ENCODE measurements around the gene TUFT1. TPM values are rescaled to one million over a fixed set of nuclear protein-coding genes. Genes with fewer than 3 reads are reported as not detected.

Gene TUFT1
- total and polyA plus RNA-seq, 9 of the 15 experiments (the other 6 are each of a cell fraction or from before 2014, with no cell fraction given) = 0.54 to 2.0 (median 1.7) TPM

DNA sequence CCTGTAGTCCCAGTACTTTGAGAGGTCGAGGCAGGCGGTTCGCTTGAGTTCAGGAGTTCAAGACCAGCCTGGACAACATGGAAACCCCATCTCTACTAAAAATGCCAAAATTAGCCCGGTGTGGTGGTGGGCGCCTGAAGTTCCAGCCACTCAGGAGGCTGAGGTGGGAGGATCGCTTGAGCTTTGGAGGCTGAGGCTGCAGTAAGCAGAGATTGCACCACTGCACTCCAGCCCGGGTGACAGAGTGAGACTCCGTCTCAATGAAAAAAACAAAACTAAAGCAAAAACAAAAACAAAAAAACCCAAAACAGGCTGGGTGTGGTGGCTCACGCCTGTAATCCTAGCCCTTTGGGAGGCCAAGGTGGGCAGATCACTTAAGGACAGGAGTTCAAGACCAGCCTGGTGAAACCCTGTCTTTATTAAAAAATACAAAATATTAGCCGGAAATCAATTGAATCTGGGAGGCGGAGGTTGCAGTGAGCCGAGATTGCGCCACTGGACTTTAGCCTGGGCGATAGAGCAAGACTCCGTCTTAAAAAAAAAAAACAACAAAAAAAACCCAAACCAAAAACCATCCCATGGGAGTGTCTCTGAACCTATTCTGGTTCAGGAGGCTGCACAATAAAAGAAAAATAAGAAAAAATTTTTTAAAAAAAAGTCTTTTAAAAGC, 30.6 kb upstream of the TUFT1 start:
- BruUV-seq (replicated peaks) = no TSS peak
- Histone ChIP-seq H3K36me3 (ENCODE audit: control insufficient read depth, insufficient read depth, low read length) (no peaks in the 10 kb centered on the region), H3K27ac (ENCODE audit: extremely low read depth, low read depth, low read length) (no peak overlapping the region), H3K79me2 (ENCODE audit: control insufficient read depth, insufficient read depth, low read length) (no peaks in the 10 kb centered on the region), H4K20me1 (replicated peaks; ENCODE audit: control insufficient read depth, insufficient read depth, low read length) (no peaks in the 10 kb centered on the region; the same call in 1 of the 2 replicates), H3K27me3 (ENCODE audit: control insufficient read depth in 2 of 2, insufficient read depth in 2 of 2, low read length in 2 of 2) (peaks cover 5 to 32% of the 10 kb centered on the region in 2 experiments; a peak in 3 of 5 replicates), H3K9ac (ENCODE audit: insufficient read depth in 1 of 2, low read depth in 2 of 2, low read length in 2 of 2) (no peak overlapping the region), H3K4me1 (replicated peaks in 1 of 2; ENCODE audit: control insufficient read depth in 2 of 2, insufficient read depth in 2 of 2, low read length in 2 of 2) (peaks cover 8 to 19% of the 10 kb centered on the region in 2 experiments; a peak in 3 of 5 replicates), H2AFZ (ENCODE audit: low read depth, low read length) (no peak overlapping the region), H3K4me2 (ENCODE audit: insufficient read depth, low read length) (no peak overlapping the region), H3K9me1 (ENCODE audit: control insufficient read depth, insufficient read depth, low read length) (no peaks in the 10 kb centered on the region), H3K4me3 (no peak overlapping the region), H3K9me3 (replicated peaks; ENCODE audit: control insufficient read depth, insufficient read depth, low read depth, low read length) (no peaks in the 10 kb centered on the region)
- 51% methylated on average over 15 of the region's 15 CpGs for WGBS (ENCODE audit: insufficient coverage, low coverage, missing lambda C conversion rate)
- TF ChIP-seq ZNF134 (CRISPR knock-in tag; conservative IDR thresholded peaks at IDR 0.05) (no peak), THAP12 (CRISPR knock-in tag; IDR thresholded peaks at IDR 0.05) (no peak), PTBP1 (IDR thresholded peaks at IDR 0.05; ENCODE audit: low read depth, low read length) (no peak), RBFOX2 (IDR thresholded peaks at IDR 0.05; ENCODE audit: low read depth, low read length) (no peak), ZNF24 (IDR thresholded peaks at IDR 0.05) (no peak)
- POLR2A ChIA-PET = no interaction called here
- intact Hi-C loops (cut with micrococcal nuclease) = no loop called here
- in situ Hi-C loops (cut with MboI) = no loop called here
- CTCF ChIA-PET (ENCODE audit: low intra/inter-chr PET ratio) = no interaction called here
- ATAC-seq (no peak), FAIRE-seq (no peak), DNase-seq (ENCODE audit: extremely low read depth in 1 of 4, low spot score in 3 of 4) (no peak)

Measured in K562 (cell line).